Activated T-cell treated with anti-CD3 and anti-CD28 coated beads for 4 hours (primary cell): ENCODE results near the gene ACADS.
"Not testable (repeated sequence)": the region's sequence is repeated elsewhere in the genome, so short reads cannot be mapped to it uniquely, and the experiment has no call there.

Experiments
- DNase-seq: peaks from one replicate; pipeline ENCODE4 v3.0.0-alpha.2; 2020

Gene ACADS

DNA sequence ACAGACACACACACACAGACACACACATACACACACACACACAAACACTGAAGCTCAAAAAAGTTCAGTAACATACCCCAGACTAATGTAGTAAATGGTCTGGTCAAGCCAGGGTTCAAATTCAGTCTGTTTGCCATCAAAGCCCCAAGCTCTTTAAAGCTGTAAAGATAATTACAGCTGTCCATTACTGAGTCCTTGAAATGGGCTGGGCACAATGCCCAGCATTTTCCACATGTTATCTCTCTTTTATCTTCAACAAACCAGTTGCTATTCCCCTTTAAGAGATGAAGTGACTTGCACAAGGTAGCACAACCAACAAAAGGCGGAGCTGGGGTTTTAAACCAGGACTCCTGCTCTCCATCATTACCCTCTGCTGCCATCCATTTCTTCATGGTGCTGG lies 23.0 kb upstream of the ACADS start:
- DNase-seq, result no peak

DNA sequence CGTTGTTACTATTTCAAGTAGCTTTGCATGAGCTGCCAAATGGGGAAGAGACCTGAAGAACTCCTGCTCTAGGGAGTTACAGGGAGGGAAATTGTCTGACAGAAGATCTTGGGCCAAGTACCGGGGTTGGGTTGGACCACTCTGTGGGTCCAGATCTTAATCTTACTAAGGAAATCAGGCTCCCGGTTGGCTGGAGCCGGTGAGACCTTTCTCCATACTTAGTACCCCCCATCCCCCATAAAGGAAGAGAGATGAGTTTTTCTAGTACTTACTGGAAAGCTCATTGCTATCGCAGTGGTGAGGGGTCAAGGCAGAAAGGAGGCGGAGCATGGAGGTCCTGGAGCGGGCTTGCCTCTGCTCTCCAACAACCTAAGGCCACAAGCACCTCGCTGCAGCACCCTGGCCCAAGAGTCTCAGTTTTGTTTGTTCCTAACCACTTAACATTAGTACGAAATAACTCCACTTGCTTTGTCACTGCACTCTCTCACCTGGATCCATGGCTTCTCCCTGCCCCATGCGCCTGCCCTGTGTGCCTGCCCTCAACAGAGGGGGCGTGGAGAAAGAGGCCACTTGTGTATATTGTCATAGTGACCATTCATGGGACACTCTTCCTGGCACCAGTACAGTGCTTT lies 22.2 kb upstream of the ACADS start:
- DNase-seq, result no peak

DNA sequence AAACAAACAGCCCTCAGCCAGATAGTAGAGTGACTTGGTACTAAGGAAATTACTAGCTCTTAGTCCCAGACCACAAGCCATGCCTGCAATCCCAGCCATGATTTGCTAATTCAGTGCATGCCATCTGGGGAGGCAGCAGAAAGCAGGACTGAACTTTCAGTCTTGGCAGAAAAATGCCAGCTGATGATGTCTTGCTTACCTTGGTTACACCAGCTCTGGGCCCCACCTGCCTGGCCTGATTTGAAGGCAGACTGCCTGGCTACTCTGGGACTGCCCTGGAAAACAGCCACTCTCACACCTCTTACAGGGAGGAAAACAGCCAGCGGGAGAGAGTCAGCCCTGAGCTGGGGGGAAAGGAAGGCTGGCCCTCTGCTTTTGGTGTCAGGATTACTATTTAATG lies 20.0 kb upstream of the ACADS start:
- no peak for DNase-seq

DNA sequence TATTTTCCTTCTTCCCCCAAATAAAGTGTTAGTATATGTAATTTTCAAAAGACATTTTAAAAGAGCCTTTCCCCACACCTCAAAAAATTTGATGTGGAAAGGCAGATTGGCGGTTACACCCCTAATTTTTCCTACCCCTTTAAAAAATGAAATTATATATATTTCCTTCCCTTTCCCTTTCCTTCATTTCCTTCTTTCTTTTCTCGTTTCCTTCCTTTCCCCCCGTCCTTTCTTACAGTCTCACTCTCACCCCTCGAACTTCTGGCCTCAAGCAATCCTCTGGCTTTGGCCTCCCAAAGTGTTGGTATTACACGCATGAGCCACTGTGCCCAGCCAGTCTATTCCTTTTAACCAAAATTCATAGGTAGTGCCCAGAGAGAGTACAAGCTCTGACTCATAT lies 19.6 kb upstream of the ACADS start:
- no peak for DNase-seq

DNA sequence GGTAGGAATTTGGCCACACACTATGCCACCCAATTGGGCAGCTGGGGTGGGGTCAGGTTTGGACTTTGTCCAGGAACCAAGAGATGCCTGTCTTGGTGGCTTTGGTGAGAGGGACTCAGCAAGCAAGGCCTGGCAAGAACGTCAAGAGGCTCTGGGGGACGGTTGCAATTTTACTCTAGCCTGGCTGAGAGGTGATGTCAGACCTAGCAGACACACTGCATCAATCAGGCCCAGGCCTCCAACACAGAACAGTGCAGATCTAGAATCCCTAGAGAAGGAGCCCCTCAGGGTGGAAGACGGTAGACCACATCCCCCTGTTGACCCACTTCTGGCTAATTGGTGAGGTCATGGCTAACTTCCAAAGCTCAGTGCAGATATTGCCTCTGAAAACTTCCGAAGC lies 17.0 kb upstream of the ACADS start:
- DNase-seq, result no peak

DNA sequence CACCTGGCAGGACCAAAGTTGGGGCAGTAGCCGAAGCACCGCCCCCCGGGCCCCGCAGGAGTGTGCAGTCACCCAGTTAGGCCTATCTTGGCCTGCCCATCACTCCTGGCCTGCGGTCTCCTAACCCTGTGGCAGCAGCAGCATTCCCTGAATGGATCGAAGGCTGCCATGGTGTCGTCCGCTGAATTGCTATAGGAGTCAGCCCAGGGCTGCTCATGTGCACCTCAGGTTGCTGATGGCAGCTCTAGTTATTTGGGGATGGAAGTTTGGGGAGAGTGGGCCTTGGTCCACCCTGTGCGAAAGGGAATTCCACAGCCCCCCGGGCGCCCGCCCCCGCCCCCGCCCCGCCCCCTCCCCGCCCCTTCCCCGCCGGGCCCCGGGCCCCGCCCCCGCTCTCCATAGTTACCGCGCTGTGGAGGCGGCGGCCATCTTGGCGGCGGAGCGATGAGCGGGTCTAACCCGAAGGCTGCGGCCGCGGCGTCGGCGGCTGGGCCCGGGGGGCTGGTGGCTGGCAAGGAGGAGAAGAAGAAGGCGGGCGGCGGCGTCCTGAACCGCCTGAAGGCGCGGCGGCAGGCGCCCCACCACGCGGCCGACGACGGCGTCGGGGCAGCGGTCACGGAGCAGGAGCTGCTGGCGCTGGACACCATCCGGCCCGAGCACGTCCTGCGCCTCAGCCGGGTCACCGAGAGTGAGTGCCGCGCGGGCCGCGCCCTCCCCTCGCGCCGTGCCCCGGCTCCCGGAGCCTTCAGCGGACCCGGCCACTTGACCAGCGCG lies 15.4 kb upstream of the ACADS start, which contains the start of gene UNC119B:
UNC119B (plus strand) TSS at position 428 of the 774 bp plus-strand sequence; CDS start at position 445, 17 bp downstream.
- DNase-seq, result peak; percentile 70

DNA sequence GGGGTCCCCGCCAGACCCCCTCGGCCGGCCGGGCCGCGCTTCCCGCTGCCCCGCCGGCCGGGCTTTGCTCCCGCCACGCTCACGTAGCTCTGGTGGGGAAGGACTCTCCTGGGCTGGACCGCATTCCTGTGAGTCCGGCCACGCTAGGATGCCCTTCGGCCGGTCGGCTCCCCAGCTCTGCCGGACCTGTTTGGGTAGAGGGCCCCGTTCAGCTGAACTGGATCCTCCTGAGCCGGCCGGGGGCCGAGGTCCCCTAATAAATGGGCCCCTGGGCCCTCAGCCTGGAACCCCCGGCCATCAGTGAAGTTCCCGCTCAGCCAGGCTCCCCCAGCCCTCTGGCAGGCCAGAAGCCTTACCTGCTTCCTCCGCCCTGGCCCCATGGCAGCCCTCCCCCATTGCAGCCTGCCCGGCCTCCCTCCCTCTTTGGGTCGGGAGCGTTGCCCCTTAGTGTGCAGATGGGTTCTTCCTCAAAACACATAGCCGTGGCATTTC lies 14.8 kb upstream of the ACADS start:
- DNase-seq, result no peak

DNA sequence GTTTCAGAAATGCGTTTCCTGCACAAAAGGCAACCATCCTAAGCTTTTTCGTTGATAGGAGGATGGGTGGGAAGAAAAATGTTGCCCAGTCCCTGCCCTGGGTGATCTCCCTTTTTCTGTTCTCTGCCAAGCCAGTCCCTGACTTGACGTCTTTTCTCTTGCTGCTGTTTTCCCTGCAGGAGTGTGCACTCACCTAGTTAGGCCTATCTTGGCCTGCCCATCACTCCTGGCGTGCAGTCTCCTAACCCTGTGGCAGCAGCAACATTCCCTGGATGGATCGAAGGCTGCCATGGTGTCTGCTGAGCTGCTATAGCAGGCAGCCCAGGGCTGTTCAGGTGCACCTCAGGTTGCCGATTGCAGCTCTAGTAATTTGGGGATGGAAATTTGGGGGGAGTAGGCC lies 14.2 kb upstream of the ACADS start:
- no peak for DNase-seq

DNA sequence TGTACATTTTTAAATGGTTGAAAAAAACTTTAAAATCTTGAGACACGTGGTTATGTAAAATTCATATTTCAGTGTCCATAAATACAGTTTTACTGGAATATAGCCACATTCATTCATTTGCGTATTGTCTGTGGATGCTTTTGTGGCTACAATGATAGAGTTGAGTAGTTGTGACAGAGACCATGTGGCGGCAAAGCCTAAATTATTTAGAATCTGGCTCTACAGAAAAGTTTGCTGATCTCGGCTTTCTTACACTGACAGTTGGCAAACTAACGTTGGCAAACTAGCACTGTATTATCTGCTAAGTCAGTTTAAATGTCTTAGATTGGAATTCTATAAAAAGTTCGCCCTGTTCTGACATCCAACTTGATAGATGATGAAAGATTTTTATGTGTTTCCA lies 13.0 kb upstream of the ACADS start:
- DNase-seq, result no peak

DNA sequence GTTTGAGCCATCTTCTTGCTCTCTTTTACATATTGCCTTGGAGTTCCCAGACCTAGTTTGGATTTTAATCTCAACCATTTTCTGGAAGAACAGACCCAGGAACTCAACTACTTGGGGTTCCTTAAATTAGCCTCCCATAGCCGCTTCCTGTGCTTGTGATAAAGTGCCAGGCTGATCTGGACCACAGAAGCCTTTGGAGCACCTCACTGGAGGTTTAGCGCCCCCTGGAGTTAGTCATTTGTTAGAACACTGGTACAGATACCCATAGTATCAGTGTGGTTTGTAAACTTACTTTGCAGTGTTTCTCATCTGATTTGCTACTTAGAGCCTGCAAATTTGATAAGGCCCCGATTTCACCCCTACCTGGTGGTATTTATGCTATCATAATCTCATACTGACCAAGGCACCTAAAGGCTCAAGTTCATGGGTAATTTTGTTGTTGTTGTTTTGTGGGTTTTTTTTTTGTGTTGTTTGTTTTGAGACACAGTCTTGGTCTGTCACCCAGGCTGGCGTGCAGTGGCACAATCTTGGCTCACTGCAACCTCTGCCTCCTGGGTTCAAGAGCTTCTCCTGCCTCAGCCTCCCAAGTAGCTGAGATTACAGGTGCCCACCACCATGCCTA lies 11.7 kb upstream of the ACADS start:
- peak; percentile 71 for DNase-seq

DNA sequence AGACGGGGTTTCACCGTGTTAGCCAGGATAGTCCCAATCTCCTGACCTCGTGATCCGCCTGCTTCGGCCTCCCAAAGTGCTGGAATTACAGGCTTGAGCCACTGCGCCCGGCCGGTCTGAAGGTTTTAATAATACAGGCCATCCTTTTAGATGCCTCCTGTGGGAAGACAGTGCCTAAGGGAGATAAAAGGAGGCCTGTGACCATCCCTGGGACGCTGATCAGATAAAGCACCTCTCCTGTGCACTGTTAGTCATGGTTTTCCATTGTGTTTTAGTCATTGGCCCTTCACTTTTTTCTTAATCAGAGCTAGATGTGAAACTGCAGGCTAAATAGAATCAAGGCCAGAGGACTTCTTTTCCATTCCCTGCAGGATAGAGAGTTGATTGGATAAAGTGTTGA lies 7.6 kb upstream of the ACADS start:
- no peak for DNase-seq

DNA sequence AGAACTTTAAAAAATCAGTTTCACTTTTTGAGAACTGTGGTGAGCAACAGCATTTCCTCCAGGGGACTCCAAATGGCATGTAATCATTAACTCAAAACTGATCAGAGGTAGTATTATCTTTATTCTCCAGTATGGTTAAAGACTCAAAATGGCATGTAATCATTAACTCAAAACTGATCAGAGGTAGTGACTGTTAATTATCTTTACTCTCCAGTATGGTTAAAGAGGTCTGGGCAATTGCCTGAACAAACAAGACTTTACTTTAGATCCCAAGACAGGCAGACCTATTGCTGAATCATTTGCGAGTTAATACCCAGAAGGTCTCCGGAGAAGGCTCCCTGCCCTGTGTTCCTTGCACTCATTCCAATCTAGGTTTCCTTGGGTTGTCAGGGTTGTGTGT lies 6.6 kb upstream of the ACADS start:
- no peak for DNase-seq

DNA sequence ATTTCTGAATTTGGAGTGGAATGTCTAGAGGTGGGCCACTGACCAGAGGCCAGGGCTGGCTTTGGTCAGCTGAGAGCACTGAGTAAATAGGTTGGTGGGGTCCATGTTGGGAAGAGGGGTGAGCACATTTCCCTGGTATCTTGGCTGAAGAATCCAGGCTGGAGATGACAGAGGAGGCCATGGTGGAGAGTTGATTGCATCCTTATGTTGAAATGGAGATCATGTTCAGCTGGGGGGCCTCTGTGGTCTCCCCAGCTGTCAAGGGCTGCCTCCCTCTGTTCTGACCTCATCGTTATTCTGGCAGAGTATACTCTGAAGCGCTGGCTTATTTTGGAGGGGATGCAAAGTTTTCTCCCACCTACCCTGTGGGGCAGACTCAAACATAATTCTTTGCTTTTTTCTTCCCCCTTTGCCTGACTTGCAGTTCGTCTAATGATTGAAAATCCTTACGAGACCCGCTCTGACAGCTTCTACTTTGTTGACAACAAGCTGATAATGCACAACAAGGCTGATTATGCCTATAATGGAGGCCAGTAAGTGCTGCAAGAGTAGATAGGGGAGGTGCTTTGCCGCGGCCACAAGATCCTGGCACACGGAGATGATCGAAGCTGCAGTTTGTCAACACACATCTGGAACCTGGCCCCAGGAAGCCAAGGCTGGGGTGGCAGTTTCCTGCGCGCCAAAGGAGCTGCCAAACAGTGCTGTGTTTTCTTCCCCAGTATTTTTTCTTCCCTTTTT lies 6.0 kb upstream of the ACADS start:
- DNase-seq, result no peak

DNA sequence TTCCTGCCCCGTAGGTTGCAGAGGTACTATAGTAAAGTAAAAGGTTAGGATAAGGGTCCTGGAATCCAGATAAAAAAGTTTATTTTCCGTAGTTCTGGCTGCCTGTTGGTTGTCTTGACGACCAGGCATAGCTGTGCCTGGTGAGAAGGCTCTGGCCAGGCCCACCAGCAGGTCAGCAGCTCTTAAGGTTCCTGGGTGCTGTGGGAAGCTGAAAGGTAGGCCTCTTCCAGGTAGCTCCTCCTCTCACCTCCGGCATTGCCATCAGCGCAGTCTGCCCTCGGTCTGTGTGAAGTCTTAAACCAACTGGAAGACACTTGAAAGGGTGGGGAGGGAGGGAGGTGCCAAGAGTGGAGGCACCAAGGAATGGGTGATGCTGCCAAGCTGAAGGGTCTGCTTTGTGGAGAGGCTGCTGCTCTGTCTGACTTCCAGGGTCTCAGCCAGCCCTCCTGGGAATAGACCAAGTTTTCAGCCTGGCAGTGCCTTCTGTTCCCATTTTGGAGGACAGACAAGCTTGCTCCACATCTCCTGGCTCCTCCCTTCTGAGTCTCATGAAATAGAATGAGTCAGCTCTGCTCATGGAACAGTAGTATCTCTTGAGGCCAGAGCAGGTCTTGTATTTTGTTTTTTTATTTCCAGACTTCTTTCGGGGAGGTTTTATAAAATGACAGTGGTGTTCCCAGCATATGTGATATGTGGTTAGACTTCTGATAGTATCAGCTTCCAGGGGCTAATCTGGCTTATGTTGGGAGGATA lies 5.2 kb upstream of the ACADS start:
- DNase-seq, result no peak

DNA sequence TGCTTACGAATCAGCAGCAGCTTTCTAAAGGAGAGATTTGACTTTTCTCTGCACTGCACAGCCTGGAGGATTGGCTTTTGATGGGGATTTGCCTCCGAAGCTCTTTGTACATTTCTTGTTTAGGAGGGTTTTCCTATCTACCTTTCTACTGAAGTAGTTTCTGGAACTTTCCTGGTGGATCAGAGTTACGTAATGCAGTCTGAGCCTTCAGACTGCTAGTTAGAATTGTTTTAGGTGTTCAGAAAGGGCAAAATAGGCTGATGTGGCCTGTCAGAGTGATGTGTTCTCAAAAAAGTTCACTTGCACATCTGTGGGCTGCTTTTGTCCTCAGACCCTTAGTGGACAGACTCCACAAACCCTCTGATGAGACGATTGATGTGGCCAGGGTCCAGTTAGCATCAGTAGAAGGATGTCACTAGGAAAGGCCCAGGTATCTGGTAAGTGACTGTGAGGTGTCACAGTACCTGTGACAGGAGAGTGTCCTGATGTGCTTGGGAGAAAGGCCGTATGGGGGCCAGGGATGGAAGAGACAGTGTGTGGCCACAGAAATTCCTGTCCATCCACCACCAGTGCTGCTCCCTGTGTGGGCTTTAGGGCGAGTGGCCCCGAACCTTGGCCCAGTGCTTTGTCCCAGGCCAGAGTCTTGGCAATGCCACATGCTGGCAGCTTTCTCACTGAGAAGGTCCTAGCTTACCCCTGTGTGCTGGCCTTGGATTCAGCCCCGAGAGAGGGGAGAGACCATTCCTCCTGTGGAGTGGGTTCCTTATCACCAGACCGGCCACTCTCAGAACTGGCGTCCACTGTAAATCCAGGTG lies 4.4 kb upstream of the ACADS start:
- DNase-seq, result no peak

DNA sequence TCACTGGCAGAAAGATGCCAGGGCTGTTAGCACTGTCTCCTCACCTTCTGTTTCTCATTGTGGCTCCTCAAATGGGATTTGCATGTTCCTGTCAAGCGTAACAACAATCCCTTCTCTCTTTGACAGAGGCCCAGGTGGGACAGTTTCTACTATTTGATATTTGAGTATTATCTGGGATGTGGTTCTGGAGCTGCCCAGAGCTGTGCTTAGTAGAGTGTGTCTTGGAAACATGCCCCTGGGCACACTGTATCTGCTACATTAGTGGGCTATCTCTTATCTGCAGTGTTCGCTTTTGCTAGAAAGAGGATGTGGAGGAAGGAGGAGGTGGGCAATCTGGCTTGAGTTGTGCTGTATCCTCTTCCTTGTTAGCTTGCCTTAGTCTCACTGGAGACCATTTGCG lies 3.8 kb upstream of the ACADS start:
- no peak for DNase-seq

DNA sequence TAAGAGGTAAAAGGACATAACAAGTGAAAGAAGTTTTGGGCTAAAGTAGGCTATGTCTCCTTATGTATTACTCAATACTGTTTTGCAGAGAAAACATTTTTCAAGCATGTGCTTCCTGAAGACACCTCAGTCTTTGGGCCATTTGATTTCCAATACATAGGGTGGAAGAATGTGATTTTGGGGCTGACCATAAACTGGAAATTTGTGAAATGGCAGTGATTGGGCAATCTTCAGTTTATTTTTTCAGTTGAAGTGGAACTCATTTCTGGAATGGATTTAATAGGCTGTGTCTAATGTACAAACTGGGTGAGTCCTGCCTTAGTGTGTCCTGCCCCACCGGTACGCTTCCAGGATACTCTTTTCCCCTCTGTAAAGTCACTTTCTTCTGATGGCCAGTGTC lies 2.8 kb upstream of the ACADS start:
- DNase-seq, result no peak

DNA sequence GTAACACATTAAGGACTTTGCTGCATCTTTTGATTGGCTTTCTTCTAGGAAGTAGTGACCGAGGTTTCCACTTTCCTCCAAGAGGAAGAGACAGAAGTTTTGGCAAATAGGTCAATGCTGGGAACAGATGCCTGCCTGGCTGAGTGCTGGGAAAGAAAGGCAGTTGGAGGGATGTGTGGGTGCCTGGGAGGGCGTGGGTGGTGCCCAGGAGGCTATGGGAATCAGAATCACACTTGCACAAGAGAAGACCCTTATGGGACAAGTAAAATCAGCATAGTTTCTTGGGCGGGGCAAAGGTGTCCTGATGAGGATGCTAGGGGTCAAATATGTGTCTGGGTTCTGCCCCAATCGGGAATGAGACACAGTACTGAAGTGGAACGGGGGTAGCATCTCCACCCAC lies 906 bp upstream of the ACADS start:
- DNase-seq, result no peak

DNA sequence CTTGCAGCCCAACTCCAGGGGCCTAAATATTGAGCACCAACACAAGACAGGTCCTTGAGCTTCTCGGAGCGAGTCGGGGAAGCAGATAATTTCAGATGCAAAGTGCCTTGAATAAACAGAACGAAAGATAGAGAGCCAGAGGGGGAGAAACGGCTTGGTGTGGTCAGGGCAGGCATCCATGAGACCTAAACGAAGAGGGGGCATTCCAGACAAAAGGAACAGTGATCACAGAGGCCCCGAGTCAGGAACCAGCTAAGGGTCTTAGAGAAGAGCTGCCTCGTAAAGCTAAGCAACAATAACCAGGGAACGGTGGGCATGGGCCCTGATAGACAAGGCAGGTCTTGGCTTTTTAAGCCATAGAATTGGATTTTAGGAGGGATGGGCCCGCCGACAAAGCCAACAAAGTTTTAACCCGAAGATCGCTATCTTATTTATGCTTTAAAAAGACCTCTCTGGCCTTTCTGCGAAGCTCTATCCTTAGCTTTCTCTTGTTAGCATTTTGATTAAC lies 421 bp upstream of the ACADS start:
- DNase-seq, result no peak

DNA sequence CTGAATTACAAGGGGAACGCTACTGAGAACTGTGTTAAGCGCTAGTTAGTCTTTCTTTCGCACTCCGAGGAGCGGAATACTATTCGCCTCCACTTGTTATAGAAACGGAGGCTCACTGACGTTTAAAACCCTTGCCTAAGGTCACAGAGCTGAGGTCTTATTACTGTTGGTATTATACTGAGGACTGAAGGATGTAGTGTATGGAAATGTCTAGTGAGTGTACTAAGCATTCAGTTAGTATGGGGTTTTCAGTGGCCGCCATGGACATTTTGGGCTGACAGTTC lies 826 bp downstream of the ACADS start:
- DNase-seq, result no peak

DNA sequence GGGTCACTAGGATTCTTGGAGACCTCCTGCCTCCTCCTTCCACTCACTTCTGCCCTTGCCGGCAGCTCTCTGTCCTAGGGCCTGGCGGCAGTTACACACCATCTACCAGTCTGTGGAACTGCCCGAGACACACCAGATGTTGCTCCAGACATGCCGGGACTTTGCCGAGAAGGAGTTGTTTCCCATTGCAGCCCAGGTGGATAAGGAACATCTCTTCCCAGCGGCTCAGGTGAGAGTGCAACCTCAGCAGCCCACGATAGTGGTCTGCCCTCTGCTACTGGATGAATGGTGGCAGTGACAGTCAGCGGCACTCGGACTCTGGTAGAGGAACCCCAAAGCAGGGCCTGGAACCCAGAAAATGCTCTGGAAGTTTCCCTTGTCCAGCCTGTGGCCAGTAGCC lies 1.3 kb downstream of the ACADS start:
- DNase-seq, result no peak

DNA sequence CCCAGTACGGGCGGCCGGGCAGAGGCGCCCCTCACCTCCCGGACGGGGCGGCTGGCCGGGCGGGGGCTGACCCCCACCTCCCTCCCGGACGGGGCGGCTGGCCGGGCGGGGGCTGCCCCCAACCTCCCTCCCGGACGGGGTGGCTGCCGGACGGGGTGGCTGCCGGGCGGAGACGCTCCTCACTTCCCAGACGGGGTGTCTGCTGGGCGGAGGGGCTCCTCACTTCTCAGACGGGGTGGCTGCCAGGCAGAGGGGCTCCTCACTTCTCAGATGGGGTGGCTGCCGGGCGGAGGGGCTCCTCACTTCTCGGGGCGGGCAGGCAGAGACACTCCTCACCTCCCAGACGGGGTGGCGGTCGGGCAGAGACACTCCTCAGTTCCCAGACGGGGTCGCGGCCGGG lies 6.6 kb downstream of the ACADS start:
- not testable (repeated sequence) for DNase-seq
